Amygdala (tissue), 56 donors: Measurements from ENCODE around the gene CBX4.
A peak's percentile ranks its signal among the peaks of the same experiment; 100 is the strongest.

ENCODE experiments used
- DNase-seq, 56 donors: peaks; one replicate each; lab custom pipeline; 2025; lab: John Stamatoyannopoulos, UW

CBX4 gene

DNA sequence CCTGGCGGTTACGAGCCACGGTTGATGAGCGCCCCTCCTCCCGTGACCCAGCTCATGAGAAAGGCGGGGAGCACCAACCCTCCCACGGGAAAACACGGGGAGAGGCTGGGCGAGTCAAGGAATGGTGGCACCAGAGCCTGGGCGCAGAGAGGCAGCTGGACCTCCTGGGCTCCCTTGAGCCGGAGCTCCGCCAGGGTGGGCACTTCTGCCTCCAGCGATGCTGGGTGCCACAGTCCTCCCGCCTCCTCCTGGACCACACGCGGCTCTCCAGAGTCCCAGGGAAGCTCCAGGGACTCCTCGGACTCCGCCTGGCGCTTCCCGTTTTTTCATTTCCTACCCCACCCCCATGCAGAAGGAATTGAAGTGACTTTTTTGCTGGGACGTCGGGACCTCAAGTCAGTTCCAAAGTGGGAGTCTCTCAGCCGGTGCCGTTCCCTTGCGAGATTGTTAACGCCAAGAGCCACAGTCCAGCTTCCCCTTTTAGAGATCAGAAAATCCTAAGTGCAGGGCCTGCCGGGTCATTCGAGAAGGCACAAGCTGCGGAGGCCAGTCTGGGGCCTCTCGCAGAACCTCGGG is 35.7 kb downstream of the CBX4 start:
- DNase-seq, result no peak

DNA sequence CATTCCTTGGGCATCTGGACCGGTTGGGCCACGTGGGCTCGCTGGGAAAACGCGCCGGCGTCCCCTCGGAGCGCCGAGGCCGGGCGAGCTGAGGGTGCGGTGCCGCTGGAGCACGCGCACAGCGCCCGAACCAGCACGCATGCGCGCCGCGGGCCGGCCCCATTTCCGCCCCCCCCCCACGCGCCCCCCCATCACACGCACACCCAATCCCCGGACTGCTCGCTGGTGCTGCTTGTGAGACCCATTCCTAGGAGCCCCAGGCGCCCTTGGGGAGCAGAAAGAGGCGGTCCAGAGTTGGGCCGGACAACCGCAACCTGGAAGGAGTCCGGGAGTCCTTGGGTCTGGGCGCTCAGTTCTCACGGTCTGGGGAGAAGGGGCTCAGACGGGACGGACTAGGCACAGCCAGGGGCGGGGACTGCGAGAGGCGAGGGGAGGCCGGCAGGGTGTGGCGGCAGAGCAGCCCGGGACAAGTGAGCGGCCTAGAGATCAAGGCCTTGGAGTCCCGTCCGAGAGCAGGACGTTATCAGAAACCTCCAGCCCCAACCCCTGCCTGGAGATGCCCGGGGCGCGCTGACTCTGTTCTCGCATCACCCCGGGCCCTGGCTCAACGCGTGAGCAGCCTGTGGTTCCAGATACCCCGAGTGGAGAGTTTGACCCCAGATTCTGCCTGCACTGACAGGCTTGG is 36.4 kb downstream of the CBX4 start:
- no peak for DNase-seq

GRCh38 chr17:79802039-79802735 is 37.1 kb downstream of the CBX4 start:
- no peak for DNase-seq

DNA sequence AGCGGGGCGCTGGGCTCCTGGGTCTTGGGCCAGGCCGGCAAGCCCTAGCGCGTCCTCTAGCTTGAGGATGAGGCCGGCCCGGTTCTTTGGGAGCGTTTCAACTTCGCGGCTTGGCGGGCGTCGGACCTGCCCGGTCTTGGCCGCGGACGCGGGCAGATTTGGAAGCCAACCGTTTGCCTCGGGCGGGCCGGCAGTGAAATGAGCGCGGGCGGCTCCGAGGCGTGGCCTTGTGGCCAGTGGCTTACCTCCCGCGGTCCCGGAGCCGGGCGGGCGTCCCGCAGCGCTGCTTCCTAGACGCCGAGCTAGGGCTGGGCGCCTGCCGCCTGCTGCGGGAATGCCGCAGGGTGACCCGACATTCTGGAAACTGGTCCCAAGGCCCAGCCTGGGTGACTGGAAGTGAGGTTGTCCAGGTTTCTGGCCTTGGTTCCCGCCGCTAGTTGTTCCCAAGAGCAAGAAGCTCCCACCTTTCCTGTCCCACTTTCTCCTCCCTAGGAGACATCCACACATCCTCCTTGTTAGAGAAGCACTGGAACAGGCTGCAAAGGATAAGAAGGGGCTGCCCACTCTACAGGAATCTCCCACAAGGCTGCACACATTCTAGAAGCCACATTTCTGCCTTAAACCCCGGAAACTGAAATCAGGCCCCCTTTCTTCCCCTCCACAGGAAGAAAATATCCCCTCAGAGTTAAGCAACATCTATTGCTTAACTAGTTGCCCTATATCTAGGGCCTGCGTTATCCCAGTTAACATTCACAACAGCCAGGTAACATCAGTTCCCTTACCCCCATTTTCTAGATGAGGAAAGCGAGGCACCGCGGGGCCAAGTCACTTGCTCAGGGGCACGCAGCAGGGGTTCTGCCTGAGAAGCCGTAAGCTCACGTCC is 37.8 kb downstream of the CBX4 start:
- no peak for DNase-seq

GRCh38 chr17:79800325-79801155 is 38.7 kb downstream of the CBX4 start:
- DNase-seq, result no peak

- no peak for DNase-seq
Observed at GRCh38 chr17:79799538-79800324, 39.5 kb downstream of the CBX4 start.

DNA sequence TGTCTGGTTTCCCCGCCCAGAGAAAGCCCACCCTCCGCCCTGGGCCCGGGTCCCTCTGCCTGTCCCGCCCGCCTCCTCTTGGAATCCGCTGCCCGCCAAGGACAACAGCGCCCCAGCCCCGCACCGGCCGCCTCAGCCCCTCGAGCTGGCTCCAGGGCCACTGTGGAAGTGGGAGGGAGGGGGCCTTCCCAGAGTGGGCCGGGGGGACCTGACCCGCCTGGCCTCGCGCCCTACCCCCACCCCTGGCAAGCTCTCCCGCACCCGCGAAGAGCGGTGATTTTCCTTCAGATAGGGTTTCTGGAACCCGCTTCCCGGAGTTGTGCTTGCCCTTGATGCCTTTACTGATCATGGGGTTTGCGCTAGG is 40.1 kb downstream of the CBX4 start:
- DNase-seq, result no peak

GRCh38 chr17:79798299-79799173 is 40.7 kb downstream of the CBX4 start:
- DNase-seq, result no peak

DNA sequence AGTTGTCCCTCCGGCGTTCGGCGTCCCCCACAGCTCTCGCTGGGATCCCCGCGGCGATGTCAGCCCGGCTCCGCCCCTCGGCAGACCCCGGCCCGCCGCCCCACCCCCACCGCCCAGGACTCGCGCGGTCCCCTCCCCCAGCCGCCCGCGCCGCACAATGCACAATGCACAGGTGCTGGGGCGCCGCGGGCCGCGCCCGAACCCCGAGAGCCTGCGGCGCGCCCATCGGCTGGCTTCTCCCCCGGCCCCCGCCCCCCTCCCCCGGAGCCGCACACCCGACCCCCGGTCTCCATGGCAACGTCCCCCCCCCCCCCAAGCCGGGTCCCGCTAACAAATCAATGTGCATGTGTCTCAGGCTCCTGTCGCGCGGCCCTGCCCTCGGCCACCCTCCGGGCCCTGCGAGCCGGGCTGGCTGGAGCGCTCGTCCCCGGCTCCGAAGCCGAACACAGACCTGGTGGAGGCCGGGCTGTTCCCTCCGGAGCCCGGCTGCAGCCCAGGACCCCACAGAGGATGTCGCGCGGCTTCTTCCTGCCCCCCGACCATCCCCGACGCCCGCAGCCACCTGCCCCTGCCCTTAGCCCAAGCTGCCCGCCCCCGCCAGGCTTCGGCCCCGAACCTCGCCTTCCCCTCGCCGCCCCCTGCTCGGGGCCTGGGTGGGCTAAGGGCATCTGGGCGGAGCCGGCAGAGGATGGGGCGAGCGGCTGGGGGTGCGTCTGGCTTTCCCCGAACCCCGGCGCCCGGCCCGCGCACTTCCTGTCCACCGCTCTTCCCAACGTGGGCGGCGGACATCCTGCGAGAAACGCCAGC is 41.5 kb downstream of the CBX4 start:
- DNase-seq, result peak in 2 of 56 donors; percentile 8 to 75

- DNase-seq, result peak; percentile 81 to 100 (median 99)
Observed at GRCh38 chr17:79796763-79797491, 42.3 kb downstream of the CBX4 start, which contains the start of gene CBX8. Gene CBX8, minus strand, starts transcription at chr17:79797077. Its CDS starts 79 bp downstream, at chr17:79796998.

DNA sequence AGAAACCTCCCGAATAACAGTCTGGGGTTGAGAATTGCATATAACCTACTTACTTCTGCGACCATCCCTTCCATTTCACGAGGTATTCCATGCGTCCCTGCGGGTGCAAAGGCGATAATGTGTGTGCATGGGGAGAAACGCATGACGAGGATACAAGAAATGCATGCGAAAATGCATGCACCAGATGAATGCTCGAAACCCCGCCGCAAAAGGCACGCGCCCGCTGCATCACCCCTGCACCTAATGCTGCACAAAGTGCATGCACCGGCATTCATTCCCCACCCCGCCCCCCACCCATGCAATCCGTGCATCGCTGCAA is 42.8 kb downstream of the CBX4 start:
- peak in 2 of 56 donors; percentile 58 to 75 for DNase-seq

- DNase-seq, result no peak
Observed at GRCh38 chr17:79795795-79796443, 43.3 kb downstream of the CBX4 start.

- DNase-seq, result no peak
Observed at GRCh38 chr17:79794659-79795511, 44.4 kb downstream of the CBX4 start.

DNA sequence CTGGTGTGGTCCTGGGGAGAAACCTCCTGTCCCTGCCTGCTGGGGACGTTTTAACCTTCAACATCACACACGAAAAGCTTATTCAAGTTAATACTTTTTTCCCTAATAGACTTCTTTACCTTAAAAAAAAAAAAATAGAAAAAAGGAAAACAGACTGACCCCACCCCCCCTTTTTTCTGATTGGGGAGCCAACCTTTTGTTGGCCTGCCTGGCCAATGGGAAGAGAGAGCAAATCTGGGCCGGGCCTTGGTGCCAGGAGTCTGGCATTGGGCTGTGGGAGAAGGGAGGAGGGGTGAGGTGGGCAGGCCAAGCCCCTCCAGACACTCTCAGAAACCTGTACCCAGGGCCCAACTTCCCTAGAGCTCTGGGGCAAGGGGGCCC is 45.3 kb downstream of the CBX4 start:
- DNase-seq, result no peak
